NB4 (cell line): ENCODE measurements around the gene BOC.

Experiments
- MAX ChIP-seq: IDR thresholded peaks from 2 replicates; pipeline ENCODE4 v1.6.1; 2011; ENCODE audit warnings: low read depth, low read length
- MYC ChIP-seq: IDR thresholded peaks from 2 replicates; pipeline ENCODE4 v1.6.1; 2011; ENCODE audit warnings: low read depth, low read length
- POLR2A ChIP-seq: IDR thresholded peaks from 2 replicates; pipeline ENCODE4 v1.6.1; 2011; ENCODE audit warnings: mild to moderate bottlenecking; ENCODE audit not compliant: insufficient read length; ENCODE audit errors: extremely low read depth
- TF ChIP-seq, protein P1 (sequence below): IDR thresholded peaks from one replicate; pipeline ENCODE4 v1.5.1; 2012; ENCODE audit warnings: low read depth, low read length

DNA sequence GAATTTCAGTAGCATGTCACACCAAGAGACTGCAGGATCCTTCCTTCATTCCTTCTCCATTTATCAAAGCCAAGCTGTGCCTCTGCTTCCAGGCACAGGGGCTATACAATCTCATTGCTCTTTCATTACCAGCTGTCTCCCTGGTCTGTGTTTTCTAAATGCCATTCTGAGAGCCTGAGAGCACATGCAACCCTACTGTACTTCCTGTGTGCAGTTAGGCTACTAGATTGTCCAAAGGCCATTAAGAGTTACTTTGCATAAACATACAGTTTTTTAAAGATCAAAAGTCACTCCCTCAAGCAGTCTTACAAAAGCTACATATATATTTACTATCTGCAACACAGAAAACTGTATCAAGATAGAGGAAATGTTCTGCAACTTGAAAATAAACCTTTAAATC lies 119.8 kb downstream of the BOC start:
- no peak for TF ChIP-seq MAX
- TF ChIP-seq, protein P1, sequence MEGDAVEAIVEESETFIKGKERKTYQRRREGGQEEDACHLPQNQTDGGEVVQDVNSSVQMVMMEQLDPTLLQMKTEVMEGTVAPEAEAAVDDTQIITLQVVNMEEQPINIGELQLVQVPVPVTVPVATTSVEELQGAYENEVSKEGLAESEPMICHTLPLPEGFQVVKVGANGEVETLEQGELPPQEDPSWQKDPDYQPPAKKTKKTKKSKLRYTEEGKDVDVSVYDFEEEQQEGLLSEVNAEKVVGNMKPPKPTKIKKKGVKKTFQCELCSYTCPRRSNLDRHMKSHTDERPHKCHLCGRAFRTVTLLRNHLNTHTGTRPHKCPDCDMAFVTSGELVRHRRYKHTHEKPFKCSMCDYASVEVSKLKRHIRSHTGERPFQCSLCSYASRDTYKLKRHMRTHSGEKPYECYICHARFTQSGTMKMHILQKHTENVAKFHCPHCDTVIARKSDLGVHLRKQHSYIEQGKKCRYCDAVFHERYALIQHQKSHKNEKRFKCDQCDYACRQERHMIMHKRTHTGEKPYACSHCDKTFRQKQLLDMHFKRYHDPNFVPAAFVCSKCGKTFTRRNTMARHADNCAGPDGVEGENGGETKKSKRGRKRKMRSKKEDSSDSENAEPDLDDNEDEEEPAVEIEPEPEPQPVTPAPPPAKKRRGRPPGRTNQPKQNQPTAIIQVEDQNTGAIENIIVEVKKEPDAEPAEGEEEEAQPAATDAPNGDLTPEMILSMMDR = no peak
- no peak for TF ChIP-seq MYC
- TF ChIP-seq POLR2A = no peak
